Measurements from ENCODE around the gene KRTAP9-2. TPM values are rescaled to one million over a fixed set of nuclear protein-coding genes. Genes with fewer than 3 reads are reported as not detected.

Gene KRTAP9-2, protein sequence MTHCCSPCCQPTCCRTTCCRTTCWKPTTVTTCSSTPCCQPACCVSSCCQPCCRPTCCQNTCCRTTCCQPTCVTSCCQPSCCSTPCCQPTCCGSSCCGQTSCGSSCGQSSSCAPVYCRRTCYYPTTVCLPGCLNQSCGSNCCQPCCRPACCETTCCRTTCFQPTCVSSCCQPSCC
- total RNA-seq = not detected in 2 replicates

DNA sequence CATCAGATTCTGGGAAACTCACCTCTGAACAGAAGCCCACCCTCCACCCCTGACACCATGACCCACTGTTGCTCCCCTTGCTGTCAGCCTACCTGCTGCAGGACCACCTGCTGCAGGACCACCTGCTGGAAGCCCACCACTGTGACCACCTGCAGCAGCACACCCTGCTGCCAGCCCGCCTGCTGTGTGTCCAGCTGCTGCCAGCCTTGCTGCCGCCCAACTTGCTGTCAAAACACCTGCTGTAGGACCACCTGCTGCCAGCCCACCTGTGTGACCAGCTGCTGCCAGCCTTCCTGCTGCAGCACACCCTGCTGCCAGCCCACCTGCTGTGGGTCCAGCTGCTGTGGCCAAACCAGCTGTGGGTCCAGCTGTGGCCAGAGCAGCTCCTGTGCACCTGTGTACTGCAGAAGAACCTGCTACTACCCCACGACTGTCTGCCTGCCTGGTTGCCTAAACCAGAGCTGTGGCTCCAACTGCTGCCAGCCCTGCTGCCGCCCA is at the start of gene KRTAP9-2:
Gene KRTAP9-2, plus strand, starts transcription at position 51 of the 498 bp plus-strand sequence. Its CDS starts 7 bp downstream, at position 58.

DNA sequence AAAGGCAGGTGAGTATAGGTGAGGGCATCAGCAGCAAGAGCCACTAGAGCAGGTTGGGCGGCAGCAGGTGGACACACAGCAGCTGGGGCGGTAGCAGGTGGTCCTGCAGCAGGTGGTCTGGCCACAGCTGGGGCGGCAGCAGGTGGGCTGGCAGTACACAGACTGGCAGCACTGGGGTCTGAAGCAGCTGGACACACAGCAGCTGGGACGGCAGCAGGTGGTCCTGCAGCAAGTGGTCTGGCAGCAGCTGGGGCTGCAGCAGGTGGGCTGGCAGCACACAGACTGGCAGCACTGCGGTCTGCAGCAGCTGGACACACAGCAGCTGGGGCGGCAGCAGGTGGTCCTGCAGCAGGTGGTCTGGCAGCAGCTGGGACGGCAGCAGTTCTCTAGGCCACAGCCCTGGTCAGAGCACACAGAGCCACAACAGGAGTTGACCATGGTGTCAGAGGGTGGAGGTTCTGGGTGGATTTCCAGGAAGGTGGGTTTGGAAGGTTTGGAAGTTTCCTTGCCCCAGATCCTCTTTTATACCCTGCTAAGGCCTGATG is 48.6 kb upstream of the KRTAP9-2 start, which contains the start of gene KRTAP4-2:
Gene KRTAP4-2, minus strand, starts transcription at position 495 of the 545 bp plus-strand sequence. Its CDS starts 57 bp downstream, at position 438.

DNA sequence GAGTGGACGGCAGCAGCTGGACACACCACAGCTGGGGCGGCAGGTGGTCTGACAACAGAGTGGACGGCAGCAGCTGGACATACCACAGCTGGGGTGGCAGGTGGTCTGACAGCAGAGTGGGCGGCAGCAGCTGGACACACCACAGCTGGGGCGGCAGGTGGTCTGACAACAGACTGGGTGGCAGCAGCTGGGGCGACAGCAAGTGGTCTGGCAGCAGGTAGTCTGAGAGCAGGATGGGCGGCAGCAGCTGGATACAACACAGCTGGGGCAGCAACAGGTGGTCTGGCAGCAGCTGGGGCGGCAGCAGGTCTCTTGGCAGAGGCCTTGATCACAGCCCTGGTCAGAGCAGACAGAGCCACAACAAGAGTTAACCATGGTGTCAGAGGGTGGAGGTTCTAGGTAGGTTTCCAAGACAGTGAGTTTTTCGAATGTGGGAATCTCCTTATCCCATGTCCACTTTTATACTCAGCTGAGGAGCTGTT is 41.9 kb upstream of the KRTAP9-2 start, which contains the start of gene KRTAP4-1:
Gene KRTAP4-1, minus strand, starts transcription at position 432 of the 482 bp plus-strand sequence. Its CDS starts 57 bp downstream, at position 375.

DNA sequence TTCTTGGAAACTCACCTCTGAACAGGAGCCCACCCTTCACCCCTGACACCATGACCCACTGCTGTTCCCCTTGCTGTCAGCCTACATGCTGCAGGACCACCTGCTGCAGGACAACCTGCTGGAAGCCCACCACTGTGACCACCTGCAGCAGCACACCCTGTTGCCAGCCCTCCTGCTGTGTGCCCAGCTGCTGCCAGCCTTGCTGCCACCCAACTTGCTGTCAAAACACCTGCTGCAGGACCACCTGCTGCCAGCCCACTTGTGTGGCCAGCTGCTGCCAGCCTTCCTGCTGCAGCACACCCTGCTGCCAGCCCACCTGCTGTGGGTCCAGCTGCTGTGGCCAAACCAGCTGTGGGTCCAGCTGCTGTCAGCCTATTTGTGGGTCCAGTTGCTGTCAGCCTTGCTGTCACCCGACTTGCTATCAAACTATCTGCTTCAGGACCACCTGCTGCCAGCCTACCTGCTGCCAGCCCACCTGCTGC is 36.6 kb upstream of the KRTAP9-2 start, which contains the start of gene KRTAP9-1:
Gene KRTAP9-1, plus strand, starts transcription at position 51 of the 482 bp plus-strand sequence. Its CDS starts 0 bp downstream, at position 51.

DNA sequence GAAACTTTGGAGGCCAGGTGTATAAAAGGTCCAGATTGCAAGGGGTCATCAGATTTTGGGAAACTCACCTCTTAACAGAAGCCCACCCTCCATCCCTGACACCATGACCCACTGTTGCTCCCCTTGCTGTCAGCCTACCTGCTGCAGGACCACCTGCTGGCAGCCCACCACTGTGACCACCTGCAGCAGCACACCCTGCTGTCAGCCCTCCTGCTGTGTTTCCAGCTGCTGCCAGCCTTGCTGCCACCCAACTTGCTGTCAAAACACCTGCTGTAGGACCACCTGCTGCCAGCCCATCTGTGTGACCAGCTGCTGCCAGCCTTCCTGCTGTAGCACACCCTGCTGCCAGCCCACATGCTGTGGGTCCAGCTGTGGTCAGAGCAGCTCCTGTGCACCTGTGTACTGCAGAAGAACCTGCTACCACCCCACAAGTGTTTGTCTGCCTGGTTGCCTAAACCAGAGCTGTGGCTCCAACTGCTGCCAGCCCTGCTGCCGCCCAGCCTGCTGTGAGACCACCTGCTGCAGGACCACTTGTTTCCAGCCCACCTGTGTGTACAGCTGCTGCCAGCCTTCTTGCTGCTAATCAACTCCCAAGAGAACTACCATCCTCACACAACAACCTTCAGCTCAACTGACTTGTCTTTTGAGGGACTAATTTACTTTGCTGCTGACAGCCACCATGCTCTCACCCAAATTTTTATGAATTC is 6.1 kb downstream of the KRTAP9-2 start, which contains the start of gene KRTAP9-3:
Gene KRTAP9-3, plus strand, starts transcription at position 51 of the 707 bp plus-strand sequence. Its CDS starts 53 bp downstream, at position 104.

DNA sequence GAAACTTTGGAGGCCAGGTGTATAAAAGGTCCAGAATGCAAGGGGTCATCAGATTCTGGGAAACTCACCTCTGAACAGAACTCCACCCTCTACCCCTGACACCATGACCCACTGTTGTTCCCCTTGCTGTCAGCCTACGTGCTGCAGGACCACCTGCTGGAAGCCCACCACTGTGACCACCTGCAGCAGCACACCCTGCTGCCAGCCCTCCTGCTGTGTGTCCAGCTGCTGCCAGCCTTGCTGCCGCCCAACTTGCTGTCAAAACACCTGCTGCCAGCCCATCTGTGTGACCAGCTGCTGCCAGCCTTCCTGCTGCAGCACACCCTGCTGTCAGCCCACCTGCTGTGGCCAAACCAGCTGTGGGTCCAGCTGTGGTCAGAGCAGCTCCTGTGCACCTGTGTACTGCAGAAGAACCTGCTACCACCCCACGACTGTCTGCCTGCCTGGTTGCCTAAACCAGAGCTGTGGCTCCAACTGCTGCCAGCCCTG is 11.5 kb downstream of the KRTAP9-2 start, which contains the start of gene KRTAP9-8:
Gene KRTAP9-8, plus strand, starts transcription at position 51 of the 489 bp plus-strand sequence. Its CDS starts 53 bp downstream, at position 104.

DNA sequence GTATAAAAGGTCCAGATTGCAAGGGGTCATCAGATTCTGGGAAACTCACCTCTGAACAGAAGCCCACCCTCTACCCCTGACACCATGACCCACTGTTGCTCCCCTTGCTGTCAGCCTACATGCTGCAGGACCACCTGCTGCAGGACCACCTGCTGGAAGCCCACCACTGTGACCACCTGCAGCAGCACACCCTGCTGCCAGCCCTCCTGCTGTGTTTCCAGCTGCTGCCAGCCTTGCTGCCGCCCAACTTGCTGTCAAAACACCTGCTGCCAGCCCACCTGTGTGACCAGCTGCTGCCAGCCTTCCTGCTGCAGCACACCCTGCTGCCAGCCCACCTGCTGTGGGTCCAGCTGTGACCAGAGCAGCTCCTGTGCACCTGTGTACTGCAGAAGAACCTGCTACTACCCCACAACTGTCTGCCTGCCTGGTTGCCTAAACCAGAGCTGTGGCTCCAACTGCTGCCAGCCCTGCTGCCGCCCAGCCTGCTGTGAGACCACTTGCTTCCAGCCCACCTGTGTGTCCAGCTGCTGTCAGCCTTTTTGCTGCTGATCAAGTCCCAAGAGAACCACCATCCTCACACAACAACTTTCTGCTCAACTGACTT is 23.3 kb downstream of the KRTAP9-2 start, which contains the start of gene KRTAP9-4:
Gene KRTAP9-4, plus strand, starts transcription at position 51 of the 604 bp plus-strand sequence. Its CDS starts 34 bp downstream, at position 85.

DNA sequence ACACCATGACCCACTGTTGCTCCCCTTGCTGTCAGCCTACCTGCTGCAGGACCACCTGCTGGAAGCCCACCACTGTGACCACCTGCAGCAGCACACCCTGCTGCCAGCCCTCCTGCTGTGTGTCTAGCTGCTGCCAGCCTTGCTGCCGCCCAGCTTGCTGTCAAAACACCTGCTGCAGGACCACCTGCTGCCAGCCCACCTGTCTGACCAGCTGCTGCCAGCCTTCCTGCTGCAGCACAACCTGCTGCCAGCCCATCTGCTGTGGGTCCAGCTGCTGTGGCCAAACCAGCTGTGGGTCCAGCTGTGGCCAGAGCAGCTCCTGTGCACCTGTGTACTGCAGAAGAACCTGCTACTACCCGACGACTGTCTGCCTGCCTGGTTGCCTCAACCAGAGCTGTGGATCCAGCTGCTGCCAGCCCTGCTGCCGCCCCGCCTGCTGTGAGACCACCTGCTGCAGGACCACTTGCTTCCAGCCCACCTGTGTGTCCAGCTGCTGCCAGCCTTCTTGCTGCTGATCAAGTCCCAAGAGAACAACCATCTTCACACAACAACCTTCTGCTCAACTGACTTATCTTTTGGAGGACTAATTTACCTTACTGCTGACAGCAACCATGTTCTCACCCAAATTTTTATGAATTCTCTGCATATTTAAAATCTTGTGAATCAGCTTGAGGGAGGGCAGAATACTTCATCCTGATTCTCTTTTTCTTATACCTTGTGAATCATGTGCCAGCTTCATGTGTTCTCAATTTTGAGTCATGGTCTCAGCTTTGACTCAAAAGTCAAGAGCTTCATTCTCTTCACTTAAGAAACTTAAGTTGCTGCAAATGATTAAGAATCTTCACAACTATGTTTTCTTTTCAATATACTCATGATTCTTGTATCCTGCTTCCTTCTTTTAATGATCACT is 29.2 kb downstream of the KRTAP9-2 start, which contains the start of gene KRTAP9-9:
Gene KRTAP9-9, plus strand, starts transcription at position 4 of the 910 bp plus-strand sequence.

DNA sequence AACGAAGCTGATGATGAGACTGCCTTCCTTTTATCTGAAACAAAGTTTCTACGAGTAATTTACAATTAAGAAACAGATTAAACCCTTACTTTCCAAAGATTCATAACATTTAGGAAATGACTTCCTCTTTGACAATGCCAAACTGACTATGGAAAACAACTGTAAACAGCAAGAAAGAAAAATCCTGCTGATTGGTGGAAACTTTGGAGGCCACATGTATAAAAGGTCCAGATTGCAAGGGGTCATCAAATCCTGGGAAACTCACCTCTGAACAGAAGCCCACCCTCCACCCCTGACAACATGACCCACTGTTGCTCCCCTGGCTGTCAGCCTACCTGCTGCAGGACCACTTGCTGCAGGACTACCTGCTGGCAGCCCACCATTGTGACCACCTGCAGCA is 38.6 kb downstream of the KRTAP9-2 start, which contains the start of gene KRTAP9-6:
Gene KRTAP9-6, plus strand, starts transcription at position 301 of the 400 bp plus-strand sequence. Its CDS starts 0 bp downstream, at position 301.

DNA sequence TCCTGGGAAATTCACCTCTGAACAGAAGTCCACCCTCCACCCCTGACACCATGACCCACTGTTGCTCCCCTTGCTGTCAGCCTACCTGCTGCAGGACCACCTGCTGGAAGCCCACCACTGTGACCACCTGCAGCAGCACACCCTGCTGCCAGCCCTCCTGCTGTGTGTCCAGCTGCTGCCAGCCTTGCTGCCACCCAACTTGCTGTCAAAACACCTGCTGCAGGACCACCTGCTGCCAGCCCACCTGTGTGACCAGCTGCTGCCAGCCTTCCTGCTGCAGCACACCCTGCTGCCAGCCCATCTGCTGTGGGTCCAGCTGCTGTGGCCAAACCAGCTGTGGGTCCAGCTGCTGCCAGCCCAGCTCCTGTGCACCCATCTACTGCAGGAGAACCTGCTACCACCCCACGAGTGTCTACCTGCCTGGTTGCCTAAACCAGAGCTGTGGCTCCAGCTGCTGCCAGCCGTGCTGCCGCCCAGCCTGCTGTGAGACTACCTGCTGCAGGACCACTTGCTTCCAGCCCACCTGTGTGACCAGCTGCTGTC is 49.3 kb downstream of the KRTAP9-2 start, which contains the start of gene KRTAP9-7:
Gene KRTAP9-7, plus strand, starts transcription at position 51 of the 543 bp plus-strand sequence. Its CDS starts 0 bp downstream, at position 51.

Small RNAs within 50 kb of the gene (small RNA-seq; reads per million reads assigned to genes)
- not detected for gene KRTAP4-17P

Other genes with a start within 250 kb of the KRTAP9-2 start
- gene KRT40, start 242.3 kb upstream of the KRTAP9-2 start, total RNA-seq = not detected in 2 replicates
- not detected in 2 replicates for gene KRTAP3-3, start 232.5 kb upstream of the KRTAP9-2 start, total RNA-seq
- gene KRTAP3-2, start 226.7 kb upstream of the KRTAP9-2 start, total RNA-seq = not detected in 2 replicates
- not detected in 2 replicates for gene KRTAP3-1, start 217.5 kb upstream of the KRTAP9-2 start, total RNA-seq
- gene KRTAP1-5, start 199.4 kb upstream of the KRTAP9-2 start, total RNA-seq = not detected in 2 replicates
- gene KRTAP1-4, start 196.5 kb upstream of the KRTAP9-2 start, total RNA-seq = not detected in 2 replicates
- gene KRTAP1-3, start 191.8 kb upstream of the KRTAP9-2 start, total RNA-seq = not detected in 2 replicates
- gene KRTAP1-1, start 185.2 kb upstream of the KRTAP9-2 start, total RNA-seq = not detected in 2 replicates
- not detected in 2 replicates for gene KRTAP2-1, start 179.3 kb upstream of the KRTAP9-2 start, total RNA-seq
- not detected in 2 replicates for gene KRTAP2-2, start 171.4 kb upstream of the KRTAP9-2 start, total RNA-seq
- 2.3 TPM in 1 of 2 replicates, not detected in the other for gene KRTAP2-3, start 166.5 kb upstream of the KRTAP9-2 start, total RNA-seq
- not detected in 2 replicates for gene KRTAP2-4, start 160.8 kb upstream of the KRTAP9-2 start, total RNA-seq
- gene KRTAP4-7, start 142.5 kb upstream of the KRTAP9-2 start, total RNA-seq = not detected in 2 replicates
- gene KRTAP4-8, start 128.5 kb upstream of the KRTAP9-2 start, total RNA-seq = not detected in 2 replicates
- gene KRTAP4-16, start 124.4 kb upstream of the KRTAP9-2 start, total RNA-seq = not detected in 2 replicates
- not detected in 2 replicates for gene KRTAP4-9, start 121.3 kb upstream of the KRTAP9-2 start, total RNA-seq
- not detected in 2 replicates for gene KRTAP4-11, start 108.3 kb upstream of the KRTAP9-2 start, total RNA-seq
- not detected in 2 replicates for gene KRTAP4-12, start 102.5 kb upstream of the KRTAP9-2 start, total RNA-seq
- gene KRTAP4-6, start 86.1 kb upstream of the KRTAP9-2 start, total RNA-seq = not detected in 2 replicates
- gene KRTAP4-5, start 76.8 kb upstream of the KRTAP9-2 start, total RNA-seq = not detected in 2 replicates
- gene KRTAP4-4, start 65.9 kb upstream of the KRTAP9-2 start, total RNA-seq = not detected in 2 replicates
- not detected in 2 replicates for gene KRTAP4-3, start 58.4 kb upstream of the KRTAP9-2 start, total RNA-seq
- gene KRTAP4-2, start 48.4 kb upstream of the KRTAP9-2 start, total RNA-seq = not detected in 2 replicates
- gene KRTAP4-1, start 41.7 kb upstream of the KRTAP9-2 start, total RNA-seq = not detected in 2 replicates
- gene KRTAP9-1, start 36.8 kb upstream of the KRTAP9-2 start, total RNA-seq = not detected in 2 replicates
- not detected in 2 replicates for gene KRTAP9-3, start 5.8 kb downstream of the KRTAP9-2 start, total RNA-seq
- gene KRTAP9-8, start 11.4 kb downstream of the KRTAP9-2 start, total RNA-seq = not detected in 2 replicates
- not detected in 2 replicates for gene KRTAP9-4, start 23.0 kb downstream of the KRTAP9-2 start, total RNA-seq
- not detected in 2 replicates for gene KRTAP9-9, start 28.7 kb downstream of the KRTAP9-2 start, total RNA-seq
- not detected in 2 replicates for gene KRTAP9-6, start 38.7 kb downstream of the KRTAP9-2 start, total RNA-seq
- gene KRTAP9-7, start 49.0 kb downstream of the KRTAP9-2 start, total RNA-seq = not detected in 2 replicates
- not detected in 2 replicates for gene KRTAP29-1, start 76.2 kb downstream of the KRTAP9-2 start, total RNA-seq
- gene KRTAP16-1, start 82.7 kb downstream of the KRTAP9-2 start, total RNA-seq = not detected in 2 replicates
- not detected in 2 replicates for gene KRTAP17-1, start 89.1 kb downstream of the KRTAP9-2 start, total RNA-seq
- not detected in 2 replicates for gene KRT33A, start 124.2 kb downstream of the KRTAP9-2 start, total RNA-seq
- 0.33 TPM in 1 of 2 replicates, not detected in the other for gene KRT33B, start 143.2 kb downstream of the KRTAP9-2 start, total RNA-seq
- gene KRT34, start 155.7 kb downstream of the KRTAP9-2 start, total RNA-seq = 0.39 and 9.7 TPM in 2 replicates
- gene KRT31, start 171.0 kb downstream of the KRTAP9-2 start, total RNA-seq = not detected in 2 replicates
- gene KRT37, start 197.9 kb downstream of the KRTAP9-2 start, total RNA-seq = not detected in 2 replicates
- not detected in 2 replicates for gene KRT38, start 214.3 kb downstream of the KRTAP9-2 start, total RNA-seq
- gene KRT32, start 240.7 kb downstream of the KRTAP9-2 start, total RNA-seq = not detected in 2 replicates